D721Med (cell line): ENCODE results near the gene ZFAND3.

Experiments used
- DNase-seq: peaks from one replicate; pipeline ENCODE4 v3.0.0; 2011; ENCODE audit warnings: low spot score; ENCODE audit not compliant: insufficient read length
- FAIRE-seq: peaks from 2 replicates; lab custom pipeline; 2011; peaks lifted over from hg19 to GRCh38; lab: Jason Lieb, UNC
- TF ChIP-seq, protein P1 (sequence below): IDR thresholded peaks from 2 replicates; pipeline ENCODE4 v1.5.1; 2012; ENCODE audit warnings: mild to moderate bottlenecking, control low read depth; ENCODE audit not compliant: insufficient read depth; ENCODE audit errors: missing control alignments

ZFAND3 gene

GRCh38 chr6:37798436-37799262 lies 20.9 kb upstream of the ZFAND3 start:
- FAIRE-seq (no peak), DNase-seq (no peak)
- TF ChIP-seq, protein P1, sequence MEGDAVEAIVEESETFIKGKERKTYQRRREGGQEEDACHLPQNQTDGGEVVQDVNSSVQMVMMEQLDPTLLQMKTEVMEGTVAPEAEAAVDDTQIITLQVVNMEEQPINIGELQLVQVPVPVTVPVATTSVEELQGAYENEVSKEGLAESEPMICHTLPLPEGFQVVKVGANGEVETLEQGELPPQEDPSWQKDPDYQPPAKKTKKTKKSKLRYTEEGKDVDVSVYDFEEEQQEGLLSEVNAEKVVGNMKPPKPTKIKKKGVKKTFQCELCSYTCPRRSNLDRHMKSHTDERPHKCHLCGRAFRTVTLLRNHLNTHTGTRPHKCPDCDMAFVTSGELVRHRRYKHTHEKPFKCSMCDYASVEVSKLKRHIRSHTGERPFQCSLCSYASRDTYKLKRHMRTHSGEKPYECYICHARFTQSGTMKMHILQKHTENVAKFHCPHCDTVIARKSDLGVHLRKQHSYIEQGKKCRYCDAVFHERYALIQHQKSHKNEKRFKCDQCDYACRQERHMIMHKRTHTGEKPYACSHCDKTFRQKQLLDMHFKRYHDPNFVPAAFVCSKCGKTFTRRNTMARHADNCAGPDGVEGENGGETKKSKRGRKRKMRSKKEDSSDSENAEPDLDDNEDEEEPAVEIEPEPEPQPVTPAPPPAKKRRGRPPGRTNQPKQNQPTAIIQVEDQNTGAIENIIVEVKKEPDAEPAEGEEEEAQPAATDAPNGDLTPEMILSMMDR: no peak

DNA sequence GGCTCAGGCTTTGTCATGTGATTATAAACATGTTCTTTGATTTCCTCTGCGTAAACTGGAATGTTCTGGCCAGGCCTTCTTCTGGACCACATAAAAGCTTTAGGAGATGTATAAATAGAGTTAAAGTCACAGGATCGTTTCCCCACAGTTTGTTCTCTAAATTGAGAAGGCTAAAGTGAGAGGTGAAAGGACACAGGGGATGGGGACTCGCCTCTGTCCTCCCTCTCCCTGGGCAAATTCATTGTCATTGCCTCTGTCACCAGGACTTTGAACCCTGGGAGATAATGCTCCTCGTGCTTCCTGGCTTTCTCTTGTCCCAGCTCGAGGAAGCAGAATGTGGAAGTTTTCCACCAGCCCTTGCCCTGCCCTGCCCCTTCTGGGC lies 20.3 kb upstream of the ZFAND3 start:
- DNase-seq: no peak
- no peak for FAIRE-seq
- TF ChIP-seq, protein P1: no peak

- TF ChIP-seq, protein P1: no peak
- FAIRE-seq (no peak), DNase-seq (no peak)
Observed at GRCh38 chr6:37800703-37801604, 18.6 kb upstream of the ZFAND3 start.

DNA sequence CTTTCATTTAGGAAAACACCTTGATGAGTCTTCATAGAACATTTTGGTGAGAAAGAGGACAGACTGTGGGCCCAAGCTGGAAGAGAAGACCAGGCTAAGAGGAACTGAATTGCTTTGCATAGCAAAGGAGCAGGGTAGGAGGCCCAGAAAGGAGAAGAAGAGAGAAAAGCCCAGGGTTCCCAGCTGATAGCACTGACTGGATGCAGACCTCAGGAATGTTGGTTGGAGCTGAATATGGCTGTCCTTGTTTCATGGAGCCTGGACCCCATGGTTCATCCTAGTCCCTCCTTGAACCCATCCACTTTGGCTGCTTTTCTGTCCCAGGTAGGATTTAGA lies 18.0 kb upstream of the ZFAND3 start:
- DNase-seq: no peak
- FAIRE-seq: no peak
- TF ChIP-seq, protein P1: no peak

GRCh38 chr6:37802810-37803209 lies 16.7 kb upstream of the ZFAND3 start:
- DNase-seq: no peak
- FAIRE-seq: no peak
- TF ChIP-seq, protein P1: no peak

- FAIRE-seq (no peak), DNase-seq (no peak)
- TF ChIP-seq, protein P1: no peak
Observed at GRCh38 chr6:37804586-37804985, 14.9 kb upstream of the ZFAND3 start.
